Measurements from ENCODE around the gene DVL2. TPM values are rescaled to one million over a fixed set of nuclear protein-coding genes. Genes with fewer than 3 reads are reported as not detected.

The DVL2 gene
- total RNA-seq, 2 donors from 2014 or later = 56.2 to 73.4 TPM

- peak; percentile 75 to 87 for ATAC-seq
- peak in 1 of 2 donors; percentile 74 for DNase-seq (ENCODE audit: low spot score in 2 of 2)
- no peaks in the 10 kb centered on the region for H3K9me3 Mint-ChIP-seq
- peak overlapping the region in 1 of 2 donors; percentile 7 for H3K27ac Mint-ChIP-seq
- H3K36me3 Mint-ChIP-seq = no peaks in the 10 kb centered on the region
Measured at GRCh38 chr17:7177191-7177953, 56.9 kb downstream of the DVL2 start.

GRCh38 chr17:7176841-7177190, 57.5 kb downstream of the DVL2 start:
- H3K27ac Mint-ChIP-seq = no peak overlapping the region
- H3K36me3 Mint-ChIP-seq = no peaks in the 10 kb centered on the region
- no peaks in the 10 kb centered on the region for H3K9me3 Mint-ChIP-seq
- no peak for ATAC-seq
- DNase-seq (ENCODE audit: low spot score in 2 of 2) = no peak

- ATAC-seq (no peak), DNase-seq (ENCODE audit: low spot score in 2 of 2) (no peak)
- H3K36me3 Mint-ChIP-seq = no peaks in the 10 kb centered on the region
- H3K27ac Mint-ChIP-seq = no peak overlapping the region
- no peaks in the 10 kb centered on the region for H3K9me3 Mint-ChIP-seq
Measured at GRCh38 chr17:7176107-7176840, 58.0 kb downstream of the DVL2 start.

Other genes starting within 250 kb of the DVL2 start
- gene ALOX12, start 238.5 kb downstream of the DVL2 start, total RNA-seq = not detected
- 100 to 1,000 TPM; 127 to 217 TPM for gene RNASEK, start 221.9 kb downstream of the DVL2 start, total RNA-seq
- gene BCL6B, start 211.5 kb downstream of the DVL2 start, total RNA-seq = under 1 TPM; 0.59 to 0.86 TPM
- gene SLC16A13, start 198.5 kb downstream of the DVL2 start, total RNA-seq = 10 to 100 TPM in 1 of 2 donors, 1 to 10 TPM in 1; 5.0 to 10.5 TPM
- 1 to 10 TPM in 1 of 2 donors, under 1 TPM in 1; 0.30 to 1.1 TPM for gene SLC16A11, start 190.4 kb downstream of the DVL2 start, total RNA-seq
- gene CLEC10A, start 154.3 kb downstream of the DVL2 start, total RNA-seq = not detected
- gene ASGR2, start 119.7 kb downstream of the DVL2 start, total RNA-seq = not detected
- gene ASGR1, start 55.1 kb downstream of the DVL2 start, total RNA-seq = 1 to 10 TPM; 2.0 to 3.9 TPM
- 10 to 100 TPM; 20.1 to 27.1 TPM for gene DLG4, start 14.7 kb downstream of the DVL2 start, total RNA-seq
- gene ACADVL, start 14.6 kb downstream of the DVL2 start, total RNA-seq = 100 to 1,000 TPM; 360 to 445 TPM
- gene PHF23, start 4.9 kb upstream of the DVL2 start, total RNA-seq = 10 to 100 TPM; 25.9 to 52.4 TPM
- 100 to 1,000 TPM; 167 to 298 TPM for gene GABARAP, start 7.9 kb upstream of the DVL2 start, total RNA-seq
- 100 to 1,000 TPM; 171 to 179 TPM for gene CTDNEP1, start 17.2 kb upstream of the DVL2 start, total RNA-seq
- gene ELP5, start 17.7 kb upstream of the DVL2 start, total RNA-seq = 10 to 100 TPM; 45.6 to 62.3 TPM
- 1 to 10 TPM in 1 of 2 donors, under 1 TPM in 1; 0.55 to 1.5 TPM for gene CLDN7, start 28.0 kb upstream of the DVL2 start, total RNA-seq
- gene SLC2A4, start 47.2 kb upstream of the DVL2 start, total RNA-seq = under 1 TPM in 1 of 2 donors, not detected in 1; 0.51 TPM
- gene YBX2, start 60.1 kb upstream of the DVL2 start, total RNA-seq = 1 to 10 TPM in 1 of 2 donors, under 1 TPM in 1; 0.18 to 1.7 TPM
- gene EIF5A, start 73.1 kb upstream of the DVL2 start, total RNA-seq = 100 to 1,000 TPM; 493 to 836 TPM
- 10 to 100 TPM; 36.3 to 48.6 TPM for gene GPS2, start 80.8 kb upstream of the DVL2 start, total RNA-seq
- gene NEURL4, start 94.8 kb upstream of the DVL2 start, total RNA-seq = 10 to 100 TPM; 24.8 to 32.7 TPM
- gene ACAP1, start 102.0 kb upstream of the DVL2 start, total RNA-seq = 100 to 1,000 TPM; 400 to 610 TPM
- 10 to 100 TPM in 1 of 2 donors, 1 to 10 TPM in 1; 3.6 to 10.1 TPM for gene KCTD11, start 117.6 kb upstream of the DVL2 start, total RNA-seq
- under 1 TPM in 1 of 2 donors, not detected in 1; 0.21 TPM for gene TMEM95, start 120.6 kb upstream of the DVL2 start, total RNA-seq
- 1 to 10 TPM; 2.7 to 5.3 TPM for gene TNK1, start 146.6 kb upstream of the DVL2 start, total RNA-seq
- 10 to 100 TPM; 58.2 to 77.5 TPM for gene PLSCR3, start 160.0 kb upstream of the DVL2 start, total RNA-seq
- gene TMEM256, start 169.6 kb upstream of the DVL2 start, total RNA-seq = 100 to 1,000 TPM in 1 of 2 donors, 10 to 100 TPM in 1; 78.9 to 114 TPM
- gene NLGN2, start 173.3 kb upstream of the DVL2 start, total RNA-seq = 10 to 100 TPM; 14.5 to 15.8 TPM
- gene SPEM1, start 185.8 kb upstream of the DVL2 start, total RNA-seq = not detected
- gene SPEM2, start 191.1 kb upstream of the DVL2 start, total RNA-seq = under 1 TPM in 1 of 2 donors, not detected in 1; 0.14 TPM
- gene SPEM3, start 194.3 kb upstream of the DVL2 start, total RNA-seq = not detected
- gene TMEM102, start 200.9 kb upstream of the DVL2 start, total RNA-seq = 10 to 100 TPM in 1 of 2 donors, 1 to 10 TPM in 1; 9.2 to 13.2 TPM
- 10 to 100 TPM in 1 of 2 donors, 1 to 10 TPM in 1; 2.6 to 35.5 TPM for gene FGF11, start 205.0 kb upstream of the DVL2 start, total RNA-seq
- gene CHRNB1, start 210.5 kb upstream of the DVL2 start, total RNA-seq = 10 to 100 TPM; 12.1 to 17.6 TPM
- 10 to 100 TPM; 21.8 to 26.5 TPM for gene ZBTB4, start 245.1 kb upstream of the DVL2 start, total RNA-seq
- gene SLC35G6, start 246.9 kb upstream of the DVL2 start, total RNA-seq = not detected
- 100 to 1,000 TPM; 280 to 333 TPM for gene POLR2A, start 249.8 kb upstream of the DVL2 start, total RNA-seq

All from activated naive CD4-positive, alpha-beta T cell treated with anti-CD3 and anti-CD28 coated beads, Interleukin-2, amount 50 U/mL, for 72 hours (primary cell).